ENCODE measurements around the gene OSBPL10.
A peak's percentile ranks its signal among the peaks of the same experiment; 100 is the strongest.

The OSBPL10 gene

DNA sequence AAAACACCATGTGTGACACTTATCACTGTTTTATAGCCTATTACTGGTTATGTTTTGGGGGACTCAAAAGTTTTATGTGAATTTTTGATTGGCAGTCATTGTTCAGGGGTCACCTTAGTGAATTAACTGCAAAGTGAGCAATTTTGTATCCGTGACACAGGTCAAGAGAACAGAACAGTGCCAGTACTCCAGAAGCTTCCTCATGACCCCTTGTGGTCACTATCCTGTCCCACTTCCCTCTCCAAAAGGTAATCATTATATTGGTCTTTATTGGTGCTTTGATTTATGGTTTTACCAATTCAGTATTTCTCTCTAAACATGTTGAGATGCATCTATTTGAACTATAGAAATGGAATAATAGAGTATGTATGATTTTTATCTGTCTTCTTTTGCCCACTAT is 341.2 kb downstream of the OSBPL10 start:
- DNase-seq = no peak

DNA sequence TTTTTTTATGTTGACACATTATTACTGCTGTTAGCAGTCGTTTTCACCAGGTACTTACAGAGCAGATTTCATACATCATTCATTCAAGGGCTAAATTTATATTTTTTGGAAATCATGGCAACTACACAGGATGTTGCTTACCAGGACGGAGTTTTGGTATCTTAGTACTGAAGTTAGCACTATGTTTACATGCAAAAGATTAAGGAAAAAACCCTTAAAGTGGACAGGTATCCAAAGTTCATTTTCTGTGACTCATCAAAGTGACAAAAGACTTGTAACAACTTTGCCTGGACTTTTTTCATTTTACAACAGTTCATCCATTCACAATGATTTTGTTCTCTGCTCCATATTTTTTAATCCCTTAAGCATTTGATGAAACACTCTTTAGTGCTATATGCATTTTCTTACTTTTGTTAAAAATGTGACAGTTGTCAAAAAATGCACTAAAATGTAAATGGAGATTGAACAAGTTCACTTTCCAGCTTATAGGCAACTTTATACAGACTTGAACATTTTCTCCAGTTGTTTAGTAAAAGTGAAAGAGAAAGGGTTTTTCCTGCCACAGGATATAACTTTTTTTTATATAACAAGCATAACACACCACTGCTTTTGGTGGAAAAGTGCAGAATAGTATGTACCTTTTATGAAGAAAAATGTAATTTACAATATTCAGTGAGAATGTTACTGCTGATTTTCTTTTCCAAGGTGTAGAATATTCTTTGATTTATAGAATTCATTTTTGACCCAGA is 344.2 kb downstream of the OSBPL10 start:
- no peak for DNase-seq

DNA sequence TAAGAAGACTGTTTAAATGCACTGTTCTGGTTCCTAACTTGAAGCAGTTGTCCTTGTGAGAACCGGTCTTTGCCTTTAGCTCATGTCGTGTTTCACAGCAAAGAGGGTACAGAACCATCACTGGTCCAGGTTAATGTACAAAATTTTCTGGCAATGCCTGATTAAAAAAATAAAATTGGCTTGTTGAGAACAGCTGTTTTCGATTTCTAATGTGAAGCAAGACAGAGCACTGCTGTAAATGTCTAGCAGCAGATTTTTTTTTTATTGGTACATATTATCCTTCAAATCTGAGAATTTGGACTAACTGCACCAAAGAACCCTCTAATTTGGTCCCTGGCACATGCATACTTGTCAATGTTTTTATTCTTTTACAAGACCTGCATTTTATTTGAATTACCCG is 345.0 kb downstream of the OSBPL10 start:
- no peak for DNase-seq

DNA sequence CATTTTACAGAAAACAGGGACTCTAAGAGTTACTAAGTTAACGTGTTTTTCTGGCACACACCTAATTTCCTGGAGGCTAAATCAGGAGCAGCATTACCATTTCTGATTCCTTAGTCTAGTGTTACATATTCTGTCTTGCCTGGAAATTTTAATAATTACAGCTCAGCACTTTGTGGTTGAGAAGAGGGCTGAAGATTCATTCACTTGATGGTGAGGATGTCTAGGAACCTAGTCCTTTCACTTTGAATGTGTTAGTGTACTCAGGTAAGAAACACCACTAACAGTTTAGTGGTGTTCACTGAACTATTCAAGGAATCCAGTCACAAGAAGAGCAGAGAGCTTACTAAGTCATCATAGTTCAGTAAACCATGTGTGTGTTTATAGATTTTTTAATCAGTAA is 345.5 kb downstream of the OSBPL10 start:
- DNase-seq = no peak

DNA sequence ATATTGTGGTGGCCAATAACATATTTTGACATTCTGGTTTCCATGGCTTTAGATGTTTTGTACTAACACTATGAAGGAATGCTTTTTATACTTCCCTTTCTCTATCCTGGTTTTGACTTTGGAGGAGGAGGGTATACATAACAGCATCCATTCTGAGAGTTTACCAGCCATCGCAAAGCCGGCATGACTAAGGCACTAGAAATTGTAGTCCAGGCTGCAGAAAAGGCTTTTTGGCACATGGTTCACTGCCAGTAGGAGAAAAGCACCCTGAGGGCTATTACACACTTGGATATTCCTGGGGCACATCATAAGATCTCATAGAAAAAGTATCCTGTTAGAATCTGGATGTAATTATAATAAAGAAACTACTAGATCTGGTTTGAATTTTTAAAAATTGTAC is 346.6 kb downstream of the OSBPL10 start:
- no peak for DNase-seq

DNA sequence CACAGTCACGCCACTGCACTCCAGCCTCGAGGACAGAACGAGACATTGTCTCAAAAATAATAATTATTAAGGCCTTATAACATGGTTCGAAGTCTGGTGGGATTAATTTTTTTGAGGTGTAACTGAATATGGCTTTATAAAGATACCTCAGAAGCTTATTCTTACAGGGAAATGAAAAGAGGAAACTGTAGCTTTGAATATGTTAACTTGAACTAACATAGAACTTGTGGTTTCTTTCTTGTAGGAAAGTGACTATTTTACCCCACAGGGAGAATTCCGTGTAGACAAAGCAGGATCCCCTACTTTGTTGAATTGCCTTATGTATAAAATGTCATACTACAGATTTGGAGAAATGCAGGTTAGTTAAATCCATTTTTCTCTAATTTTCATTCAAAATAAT is 352.0 kb downstream of the OSBPL10 start:
- DNase-seq = no peak

DNA sequence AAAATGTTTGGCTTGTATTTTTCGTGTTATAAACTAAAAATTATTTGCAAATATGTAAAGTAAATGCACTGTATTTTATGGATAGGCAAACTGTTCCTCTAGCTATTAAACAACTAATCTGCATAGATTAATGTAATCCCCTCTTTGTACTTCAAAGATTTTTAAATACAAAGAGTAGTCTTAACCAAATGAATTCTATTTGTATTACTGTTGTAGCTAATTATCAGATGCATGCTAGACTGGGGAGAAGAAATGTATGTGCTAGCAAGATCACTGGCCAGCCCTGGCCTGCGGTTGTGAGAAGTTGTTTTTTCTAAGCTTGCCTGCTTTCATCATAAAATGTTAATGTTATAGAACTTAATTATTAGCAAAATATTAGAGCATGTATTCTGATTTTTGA is 355.7 kb downstream of the OSBPL10 start:
- DNase-seq = no peak

DNA sequence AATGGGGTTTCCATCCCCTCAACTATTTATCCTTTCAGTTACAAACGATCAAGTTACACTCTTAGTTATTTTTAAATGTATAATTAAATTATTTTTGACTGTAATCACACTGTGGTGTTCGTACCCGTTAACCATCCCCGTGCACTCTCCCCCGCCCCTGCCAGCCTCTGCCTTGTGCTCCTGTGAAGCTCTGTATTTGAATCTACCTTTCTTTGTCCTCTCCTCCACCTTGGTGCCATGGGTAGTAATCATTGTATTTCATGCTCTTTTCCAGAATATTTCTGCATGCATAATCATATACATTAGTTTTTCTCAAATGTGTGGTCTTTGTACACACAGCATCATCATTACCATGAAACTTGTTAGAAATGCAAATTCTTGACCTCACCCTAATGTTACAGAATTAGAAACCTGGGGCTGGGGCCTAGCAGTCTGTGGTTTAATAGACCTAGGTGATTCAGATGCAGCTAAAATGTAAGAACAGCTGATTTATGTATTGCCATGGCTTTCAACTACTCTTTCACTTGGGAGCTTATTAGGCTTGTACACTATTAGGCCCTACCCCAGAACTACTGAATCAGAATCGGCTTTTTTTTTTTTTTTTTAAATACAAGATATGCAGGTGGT is 356.9 kb downstream of the OSBPL10 start:
- no peak for DNase-seq

DNA sequence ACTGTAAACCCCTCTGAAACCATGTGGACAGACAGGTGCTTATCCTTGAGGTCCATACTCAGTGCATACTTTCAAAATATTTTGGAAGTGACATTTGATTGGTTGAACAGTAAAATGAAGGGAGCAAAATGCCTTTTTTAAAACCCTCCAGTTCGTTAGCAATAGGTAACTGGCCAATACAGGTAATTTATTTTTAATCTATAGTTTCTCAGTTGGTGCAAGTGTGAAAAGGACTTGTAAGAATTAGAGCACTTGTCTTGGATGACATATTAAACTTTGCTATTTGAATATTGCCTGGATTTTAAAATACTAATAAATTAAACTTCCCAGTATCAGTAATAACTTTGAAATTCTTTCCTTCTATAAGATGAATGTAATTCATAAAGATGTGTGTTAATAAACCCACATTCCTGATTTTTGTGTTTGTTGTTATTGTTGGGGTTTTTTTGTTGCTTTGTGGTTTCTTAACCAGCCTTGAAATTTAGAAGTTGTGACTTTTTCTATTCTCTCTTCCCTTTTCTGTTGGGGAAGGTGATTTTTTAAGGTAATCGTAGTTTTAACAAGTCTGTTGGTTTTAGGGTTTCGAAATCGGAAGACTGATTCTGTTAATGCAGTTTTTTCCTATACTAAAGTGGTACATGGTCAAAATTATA is 358.3 kb downstream of the OSBPL10 start:
- DNase-seq = no peak

DNA sequence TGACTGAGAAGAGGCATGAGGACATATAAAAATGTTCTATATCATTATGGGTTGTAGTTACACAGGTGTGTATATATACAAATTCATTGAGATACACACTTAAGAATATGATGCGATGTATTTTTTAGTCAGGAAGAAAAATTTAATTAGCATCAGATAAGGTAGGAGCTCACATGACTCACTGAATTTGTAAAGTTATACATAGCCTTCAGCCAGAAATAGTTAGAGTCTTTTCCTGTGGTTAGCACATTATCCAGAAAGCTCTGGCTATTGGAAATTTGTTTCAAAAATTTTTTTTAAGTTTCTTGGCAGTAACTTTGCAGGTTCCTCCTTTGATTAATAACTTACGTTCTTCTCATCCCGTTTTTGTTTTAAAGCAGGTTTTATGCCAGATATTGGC is 359.7 kb downstream of the OSBPL10 start:
- DNase-seq = no peak

DNA sequence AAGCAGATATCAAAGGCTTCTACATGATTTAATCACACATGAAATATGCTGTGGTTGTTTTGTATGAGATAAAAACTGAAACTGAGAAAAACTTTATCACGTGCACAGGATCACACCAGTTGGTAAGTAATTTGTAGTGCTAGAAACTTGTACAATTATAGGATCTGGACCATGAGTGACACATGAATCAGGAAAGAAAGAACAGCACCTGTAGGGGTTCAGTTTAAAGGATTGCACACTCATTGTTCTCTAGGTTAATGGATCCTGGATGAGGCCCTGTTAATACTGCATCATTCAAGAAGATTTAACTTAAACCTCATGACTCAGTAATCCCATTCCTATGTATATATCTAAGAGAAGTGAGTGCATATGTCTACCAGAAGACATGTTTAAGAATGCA is 360.4 kb downstream of the OSBPL10 start:
- DNase-seq = no peak

DNA sequence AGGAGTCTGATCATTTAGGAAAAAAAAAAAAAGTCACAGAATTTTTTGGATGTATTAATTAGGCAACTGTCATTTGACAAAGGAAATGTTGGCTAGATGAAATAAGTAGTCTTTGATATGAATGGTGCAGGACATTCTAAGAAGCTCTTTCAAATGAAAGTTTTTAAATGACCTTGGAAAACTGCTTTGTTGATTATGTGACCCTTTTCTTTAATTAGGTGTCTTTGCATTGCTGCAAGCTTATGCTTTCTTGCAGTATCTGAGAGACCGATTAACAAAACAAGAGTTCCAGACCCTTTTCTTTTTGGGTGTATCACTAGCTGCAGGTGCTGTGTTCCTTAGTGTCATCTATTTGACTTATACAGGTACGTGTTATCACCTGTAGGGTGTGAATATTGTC is 364.4 kb downstream of the OSBPL10 start:
- DNase-seq = no peak

DNA sequence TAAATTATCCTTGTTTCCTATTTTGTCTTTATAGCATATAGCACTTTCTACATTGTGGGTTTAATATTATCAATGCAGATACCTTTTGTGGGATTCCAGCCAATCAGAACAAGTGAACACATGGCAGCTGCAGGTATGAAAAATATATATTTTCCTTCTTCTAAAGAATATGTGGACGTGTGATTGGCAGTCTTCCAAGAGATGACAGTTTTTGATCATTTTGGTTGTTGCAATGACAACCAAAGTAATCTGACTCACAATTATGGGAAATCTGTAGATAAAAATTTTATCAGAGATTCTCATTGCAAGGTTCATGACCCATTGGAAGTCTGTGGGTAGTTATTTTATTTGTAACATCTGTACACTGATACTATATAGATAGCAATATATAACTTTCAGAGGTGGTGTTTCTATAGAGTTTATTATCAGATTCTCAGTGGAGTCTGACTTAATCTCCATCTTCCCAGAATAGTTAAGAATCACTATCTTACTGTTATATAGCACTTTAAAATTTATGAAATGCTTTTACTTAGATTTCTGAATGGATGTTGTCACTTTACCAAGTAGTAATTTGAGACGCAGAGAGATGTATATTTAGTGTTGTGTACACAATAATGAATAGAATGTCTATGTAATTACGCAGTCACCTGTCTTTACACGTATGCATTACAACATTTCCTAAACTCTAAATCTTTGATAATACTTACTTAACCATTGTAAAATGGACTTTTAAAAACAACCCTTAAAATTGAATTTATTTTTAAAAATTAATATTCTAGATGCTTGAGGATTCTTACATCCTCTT is 365.8 kb downstream of the OSBPL10 start:
- peak; percentile 9 for DNase-seq

DNA sequence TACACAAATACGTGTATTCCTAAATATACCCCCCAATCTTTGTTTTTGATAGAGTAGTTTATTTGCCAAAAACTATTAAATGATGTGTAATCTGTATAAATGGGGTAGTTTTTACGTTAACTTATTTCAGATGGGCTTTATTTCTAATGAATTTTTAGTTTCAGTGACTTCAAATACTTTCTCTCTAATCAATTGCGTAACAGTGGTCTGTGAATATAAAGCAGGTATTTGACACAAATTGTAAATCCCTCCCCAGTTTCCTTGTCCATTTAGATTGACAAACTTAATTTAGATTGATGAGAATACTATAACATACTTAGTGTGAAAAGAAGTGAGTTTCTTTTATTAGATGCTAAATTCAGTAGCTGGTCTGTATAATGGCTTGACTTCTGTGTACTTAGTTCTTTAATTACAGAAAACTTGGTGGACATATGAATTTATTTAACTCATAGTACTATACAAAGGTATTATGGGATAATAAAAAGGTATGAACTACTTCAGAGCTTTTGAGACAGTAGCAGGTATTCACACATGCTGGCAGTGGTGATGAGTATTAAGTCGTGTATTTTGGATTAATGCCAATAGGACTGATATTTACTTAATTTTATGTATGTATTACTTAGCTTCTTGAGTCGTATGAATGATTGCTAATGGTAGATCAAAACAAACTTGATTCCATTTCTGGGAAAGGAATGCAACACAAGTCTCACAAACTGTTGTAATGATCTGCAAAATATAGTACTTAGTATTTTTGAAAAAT is 366.7 kb downstream of the OSBPL10 start:
- DNase-seq = no peak

DNA sequence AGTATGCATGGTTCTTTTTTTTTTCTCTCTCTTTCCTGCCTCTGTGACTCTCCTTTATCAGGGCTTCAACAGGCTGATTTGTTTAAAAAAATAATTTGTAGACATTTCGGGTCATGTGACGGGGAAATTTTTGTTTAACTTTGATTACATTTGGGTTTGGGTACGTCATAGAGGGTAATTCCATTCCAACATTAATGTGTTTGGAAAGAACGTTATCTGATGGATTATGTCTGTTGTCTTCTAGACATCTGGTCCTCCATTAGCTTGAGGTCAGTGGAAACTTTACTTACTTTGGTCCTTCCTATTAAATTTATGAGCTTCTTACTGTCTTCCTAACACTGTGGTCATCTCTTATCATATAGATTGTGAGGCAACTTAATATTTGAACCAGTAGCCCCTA is 367.4 kb downstream of the OSBPL10 start:
- no peak for DNase-seq

DNA sequence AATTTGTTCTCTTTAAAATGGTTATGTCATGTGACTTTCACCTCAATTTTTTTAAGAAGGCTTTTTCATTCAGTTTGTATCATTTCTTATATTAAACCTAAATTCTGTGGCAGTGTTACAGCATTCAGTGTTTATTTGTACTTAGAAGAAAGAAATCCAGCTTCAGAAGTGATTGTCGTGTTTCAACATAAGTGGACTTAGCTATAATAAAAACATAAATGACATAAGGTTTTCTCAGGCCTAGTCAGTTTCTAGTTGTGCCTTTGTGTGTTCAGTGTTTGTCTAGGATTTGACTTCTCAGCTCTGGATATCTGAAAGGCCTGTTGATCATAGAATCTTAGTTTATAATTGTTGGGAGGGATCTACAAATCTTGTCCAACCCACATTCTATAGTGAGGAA is 367.9 kb downstream of the OSBPL10 start:
- no peak for DNase-seq
